Stimulated activated CD4-positive, alpha-beta T cell treated with anti-CD3 and anti-CD28 coated beads, TNF-alpha, amount 100 ng/mL, for 1 hour (primary cell): ENCODE data around the gene NF1.
"Not testable (repeated sequence)": the region's sequence is repeated elsewhere in the genome, so short reads cannot be mapped to it uniquely, and the experiment has no call there.

Source experiments
- DNase-seq, 3 donors: peaks; one replicate each; pipeline ENCODE4 v3.0.0-alpha.2; 2020; ENCODE audit warnings: low read depth in 3 of 3, low spot score in 1 of 3

The NF1 gene

DNA sequence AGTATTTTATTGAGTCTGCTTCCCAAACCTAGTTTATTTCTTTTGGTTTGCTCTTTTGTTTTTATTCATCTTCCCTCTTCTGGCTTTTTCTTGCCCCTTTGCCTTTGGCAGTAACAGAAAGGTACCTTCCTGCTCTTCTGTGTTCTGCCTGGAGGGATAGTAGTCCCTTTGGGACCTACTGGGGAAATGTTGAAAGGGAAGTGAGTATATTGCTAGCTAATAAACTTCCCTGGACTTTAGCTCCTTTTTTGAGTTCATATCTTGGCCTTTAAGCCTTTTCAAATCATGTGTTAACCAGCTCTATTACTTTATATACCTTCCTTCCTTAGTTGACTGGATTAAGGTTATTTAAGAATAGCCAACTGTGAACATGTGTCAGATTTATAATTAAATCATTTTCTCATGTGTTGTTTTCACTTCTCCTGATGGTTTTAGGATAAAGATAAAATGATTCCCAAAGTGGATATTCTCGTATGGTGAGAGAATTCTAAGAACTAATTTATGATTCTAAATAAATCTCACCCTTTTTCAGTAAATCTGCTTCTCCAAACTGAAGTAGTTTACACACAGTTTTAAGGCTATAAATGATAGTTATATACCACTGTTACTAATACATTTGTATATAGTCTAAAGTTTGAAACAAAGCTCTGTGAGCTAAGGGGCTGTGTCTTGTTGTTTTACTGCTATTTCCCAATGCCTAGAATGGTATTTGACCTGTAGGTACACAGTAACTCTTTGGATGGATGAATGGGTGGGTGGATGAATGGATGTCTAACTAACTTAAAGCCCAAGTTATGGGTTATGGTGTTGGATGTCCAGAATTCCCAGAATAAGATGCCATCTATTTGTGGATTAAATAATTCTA lies 156.6 kb downstream of the NF1 start:
- no peak for DNase-seq

DNA sequence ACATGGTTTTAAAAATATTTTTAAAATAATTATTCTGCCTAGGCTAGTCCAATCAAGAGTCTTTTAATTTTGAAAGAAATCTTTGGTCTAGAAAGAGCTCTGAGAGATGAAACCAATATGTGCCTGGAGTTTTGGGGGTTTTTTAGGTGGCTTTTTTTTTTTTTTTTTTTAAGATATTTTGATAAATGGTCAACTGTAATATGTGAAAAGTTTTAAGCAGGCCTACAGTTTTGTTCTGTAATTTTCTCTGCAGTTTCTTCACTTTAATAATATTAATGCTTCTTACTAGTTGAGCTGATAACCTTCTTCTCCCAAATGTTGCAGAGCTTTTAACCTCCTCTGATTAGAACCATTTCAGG lies 157.2 kb downstream of the NF1 start:
- DNase-seq: no peak

DNA sequence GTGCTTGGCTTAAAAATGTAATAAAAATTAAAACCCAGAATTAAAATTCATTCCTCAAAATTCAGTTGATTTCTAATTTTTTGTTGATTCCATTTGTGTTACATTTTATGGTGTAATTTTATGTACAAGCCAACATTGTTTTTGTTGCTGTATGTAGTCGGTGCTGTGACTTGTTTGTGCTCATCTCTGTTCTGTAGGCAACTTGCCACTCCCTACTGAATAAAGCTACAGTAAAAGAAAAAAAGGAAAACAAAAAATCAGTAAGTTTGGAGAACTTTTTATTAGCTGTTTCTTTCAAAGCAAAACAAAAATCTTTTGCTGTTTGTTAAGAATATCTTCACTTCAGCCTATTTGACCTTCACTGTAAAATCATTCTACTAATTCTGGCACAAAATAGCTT lies 158.0 kb downstream of the NF1 start:
- DNase-seq: no peak

DNA sequence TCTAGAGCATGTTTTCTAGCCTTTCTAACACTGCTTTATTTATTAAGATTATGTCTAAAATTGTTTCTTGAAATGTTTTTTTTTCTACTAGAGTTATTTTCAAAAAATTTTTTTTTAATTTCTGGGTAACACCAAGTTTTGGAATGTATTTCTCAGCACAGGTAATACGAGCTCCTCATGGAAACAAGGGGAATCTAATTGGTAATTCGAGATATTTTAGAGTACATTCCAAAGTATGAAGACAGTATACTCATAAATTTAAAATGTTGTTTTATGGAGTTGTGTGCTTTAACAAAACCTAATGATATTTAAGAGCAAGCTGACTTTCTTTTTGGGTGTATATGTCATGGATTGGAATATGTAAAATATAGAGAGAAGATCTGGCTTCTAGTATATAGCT lies 159.9 kb downstream of the NF1 start:
- no peak for DNase-seq

DNA sequence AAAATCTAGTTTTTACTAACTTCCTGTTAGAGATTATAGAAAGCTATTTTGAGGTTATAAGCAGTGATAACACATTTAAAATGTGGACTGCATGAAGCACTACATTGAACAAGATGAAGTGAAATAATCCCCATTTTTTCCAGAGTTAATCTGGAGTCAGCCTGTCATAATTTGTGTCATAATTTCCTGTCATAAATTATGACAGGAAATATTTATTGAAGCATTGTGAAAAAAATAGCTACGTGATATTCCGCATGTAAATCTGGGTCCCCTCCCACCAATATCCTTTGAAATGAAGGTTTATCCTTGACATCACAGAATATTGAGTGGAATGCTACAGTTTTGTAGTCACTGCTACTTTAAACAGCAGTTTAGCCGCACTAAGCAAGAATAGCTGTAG lies 162.2 kb downstream of the NF1 start:
- DNase-seq: no peak

DNA sequence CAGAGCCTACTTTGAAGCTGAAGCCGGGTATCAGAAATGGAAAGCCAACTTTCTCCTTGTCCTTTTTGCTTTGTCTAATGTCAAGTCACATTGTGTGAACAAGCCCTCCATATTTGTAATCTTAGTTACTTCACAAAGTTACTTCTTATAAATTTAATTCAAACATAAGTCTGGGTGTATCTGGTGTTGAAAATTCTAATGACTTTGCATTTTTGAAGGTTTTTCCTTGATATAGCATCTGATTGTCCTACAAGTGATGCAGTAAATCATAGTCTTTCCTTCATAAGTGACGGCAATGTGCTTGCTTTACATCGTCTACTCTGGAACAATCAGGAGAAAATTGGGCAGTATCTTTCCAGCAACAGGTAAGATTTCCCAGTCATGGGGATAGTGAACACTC lies 165.4 kb downstream of the NF1 start:
- no peak for DNase-seq

DNA sequence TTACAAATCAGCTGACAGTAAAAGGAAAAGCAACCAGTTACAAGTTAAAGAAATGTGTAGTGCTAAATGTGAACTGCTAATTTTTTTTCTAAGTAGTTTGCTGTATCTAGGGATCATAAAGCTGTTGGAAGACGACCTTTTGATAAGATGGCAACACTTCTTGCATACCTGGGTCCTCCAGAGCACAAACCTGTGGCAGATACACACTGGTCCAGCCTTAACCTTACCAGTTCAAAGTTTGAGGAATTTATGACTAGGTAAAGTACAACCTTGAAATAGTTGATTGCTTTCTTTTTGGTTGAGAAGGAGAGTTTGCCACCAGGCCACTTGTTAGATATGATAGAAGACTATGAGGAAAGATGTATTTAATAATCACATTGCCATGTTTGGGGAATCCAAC lies 166.8 kb downstream of the NF1 start:
- no peak for DNase-seq

DNA sequence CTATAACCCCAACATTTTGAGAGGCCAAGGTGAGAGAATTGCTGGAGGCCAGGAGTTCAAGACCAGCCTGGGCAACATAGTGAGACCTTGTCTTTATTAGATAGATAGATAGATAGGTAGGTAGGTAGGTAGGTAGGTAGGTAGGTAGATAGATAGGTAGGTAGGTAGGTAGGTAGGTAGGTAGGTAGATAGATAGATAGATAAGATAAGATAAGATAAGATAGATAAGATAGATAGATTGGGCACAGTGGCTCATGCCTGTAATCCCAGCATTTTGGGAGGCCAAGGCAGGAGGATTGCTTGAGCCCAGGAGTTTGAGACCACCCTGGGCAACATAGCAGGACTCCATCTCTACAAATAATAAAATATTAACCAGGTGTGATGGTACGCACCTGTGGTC lies 168.1 kb downstream of the NF1 start:
- not testable (repeated sequence) for DNase-seq

DNA sequence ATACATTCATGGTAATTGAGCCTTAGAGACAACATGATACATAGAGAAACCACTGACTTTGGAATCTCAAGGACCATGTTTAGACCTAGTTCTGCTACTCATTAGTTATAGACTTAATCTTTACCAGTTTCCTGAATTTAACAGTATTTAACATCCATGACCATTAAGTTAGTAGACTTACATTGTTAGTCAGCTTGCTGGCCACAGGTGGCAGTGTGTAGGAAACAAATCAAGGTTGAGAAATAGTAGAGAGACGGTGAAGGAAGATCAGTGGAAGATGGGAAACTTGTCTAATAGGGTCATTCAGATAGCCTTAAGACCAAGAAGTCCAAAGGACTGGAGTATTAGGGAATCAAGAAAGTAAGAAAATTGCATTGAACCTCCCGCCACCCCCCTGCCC lies 171.3 kb downstream of the NF1 start:
- no peak for DNase-seq

DNA sequence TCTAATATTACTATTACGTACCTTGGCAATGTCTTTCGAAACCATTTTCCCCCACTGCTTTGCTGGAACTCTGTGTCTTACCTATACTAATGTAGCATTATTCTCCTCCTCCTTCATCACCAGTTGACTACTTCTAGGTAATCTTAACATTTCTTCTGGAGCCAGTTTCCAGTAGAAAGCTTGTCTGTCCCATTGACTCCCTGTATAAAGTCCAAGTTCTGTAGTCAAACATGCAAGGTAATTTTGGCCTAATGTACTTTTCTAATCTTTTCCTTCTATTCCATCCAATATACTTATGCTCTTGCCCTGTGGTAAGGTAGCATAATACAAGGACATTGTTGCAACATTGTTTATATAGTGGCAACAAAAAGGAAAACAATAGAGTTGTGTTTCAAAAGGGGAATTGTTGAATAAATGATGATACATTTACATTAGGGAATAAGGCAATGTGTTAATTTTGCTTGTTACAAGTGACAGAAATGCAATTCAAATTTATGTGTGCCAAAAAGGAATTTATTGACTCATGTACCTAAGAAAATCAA lies 174.3 kb downstream of the NF1 start:
- no peak for DNase-seq

DNA sequence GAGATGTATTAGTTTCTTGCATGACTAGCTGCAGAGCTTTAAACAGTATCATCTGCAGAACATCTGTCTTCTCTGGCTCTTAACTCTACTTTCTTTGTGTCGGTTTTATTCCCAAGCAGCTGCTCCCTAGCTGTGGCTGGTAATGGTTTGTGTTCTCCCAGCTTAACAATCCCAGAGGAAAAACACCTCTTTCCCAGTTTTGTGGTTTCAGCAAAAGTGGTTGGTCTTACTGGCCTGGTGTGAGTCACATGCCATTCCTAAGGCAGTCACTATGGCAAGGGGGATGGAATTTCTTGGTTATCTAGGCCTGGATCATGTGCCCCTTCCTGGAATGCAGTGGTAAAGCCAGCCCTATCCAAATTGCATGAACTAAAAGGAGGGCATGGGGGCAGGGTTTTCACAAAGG lies 174.8 kb downstream of the NF1 start:
- DNase-seq: no peak

DNA sequence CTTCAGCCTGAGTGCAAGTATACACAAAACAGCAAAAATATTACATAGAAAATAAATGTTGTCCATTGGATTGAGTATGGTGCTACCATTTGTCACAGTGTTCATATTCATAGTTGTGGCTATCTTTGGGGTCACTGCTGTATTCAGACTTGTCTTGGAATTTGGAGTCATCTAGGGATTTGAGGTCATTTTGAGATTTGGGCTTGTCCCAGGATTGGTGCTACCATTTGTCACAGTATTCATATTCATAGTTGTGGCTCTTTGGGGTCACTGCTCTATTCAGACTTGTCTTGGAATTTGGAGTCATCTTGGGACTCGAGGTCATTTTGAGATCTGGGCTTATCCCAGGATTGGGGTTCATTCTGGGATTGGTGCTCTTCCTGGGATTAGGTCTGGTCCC lies 177.5 kb downstream of the NF1 start:
- no peak for DNase-seq

DNA sequence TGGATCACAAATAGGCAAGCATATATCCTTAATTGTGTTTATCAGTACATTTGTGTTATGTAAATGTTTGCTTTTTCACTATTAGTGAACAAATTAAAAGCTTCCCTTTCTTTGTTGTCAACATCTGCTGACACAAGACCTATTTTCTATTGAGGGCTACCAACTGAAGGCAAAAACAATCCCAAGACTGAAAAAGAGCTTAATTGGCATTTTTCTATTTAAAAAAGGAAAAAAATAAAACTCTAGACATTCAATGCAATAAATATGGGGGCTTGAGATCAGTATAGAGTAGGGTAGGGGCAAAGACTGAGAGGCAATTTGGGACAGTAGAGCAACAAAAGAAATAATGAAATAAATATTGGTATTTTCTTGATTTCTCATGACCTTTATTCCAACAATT lies 178.0 kb downstream of the NF1 start:
- no peak for DNase-seq

DNA sequence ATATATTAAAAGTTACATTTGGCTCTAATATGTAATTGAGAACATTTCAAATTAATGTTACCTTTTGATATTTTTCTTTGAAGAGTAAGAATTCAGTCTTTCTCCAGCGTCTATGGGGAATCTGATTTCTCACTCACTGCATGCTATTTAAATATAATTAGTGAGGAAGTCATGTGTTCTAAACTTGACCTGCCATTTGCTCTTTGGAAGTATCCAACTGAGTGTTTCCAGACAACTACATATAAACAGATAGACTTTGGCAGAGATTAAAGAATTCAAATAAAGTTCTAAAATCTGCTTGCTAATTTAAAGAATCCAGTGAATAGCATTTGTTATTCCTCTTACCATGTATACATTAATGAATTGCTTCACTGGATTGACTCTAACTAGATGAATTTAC lies 178.7 kb downstream of the NF1 start:
- DNase-seq: no peak

DNA sequence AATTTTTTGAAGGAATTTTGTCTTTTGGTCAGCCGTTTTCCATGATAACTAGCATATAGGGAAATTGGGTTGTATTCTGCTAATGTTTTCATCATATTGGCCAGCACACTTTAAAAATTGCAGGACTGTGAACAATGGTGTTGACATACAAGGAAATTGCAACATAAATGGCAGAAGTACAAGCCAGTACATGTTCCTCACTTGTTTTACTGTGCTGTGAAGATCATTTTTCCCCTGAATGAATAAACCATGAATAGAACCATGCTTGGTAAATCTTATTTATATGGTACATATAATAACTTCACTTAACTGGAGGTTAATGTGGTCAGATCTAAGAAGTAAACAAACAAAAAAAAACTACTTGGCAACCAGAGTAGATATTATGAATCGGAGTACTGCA lies 179.5 kb downstream of the NF1 start:
- no peak for DNase-seq

DNA sequence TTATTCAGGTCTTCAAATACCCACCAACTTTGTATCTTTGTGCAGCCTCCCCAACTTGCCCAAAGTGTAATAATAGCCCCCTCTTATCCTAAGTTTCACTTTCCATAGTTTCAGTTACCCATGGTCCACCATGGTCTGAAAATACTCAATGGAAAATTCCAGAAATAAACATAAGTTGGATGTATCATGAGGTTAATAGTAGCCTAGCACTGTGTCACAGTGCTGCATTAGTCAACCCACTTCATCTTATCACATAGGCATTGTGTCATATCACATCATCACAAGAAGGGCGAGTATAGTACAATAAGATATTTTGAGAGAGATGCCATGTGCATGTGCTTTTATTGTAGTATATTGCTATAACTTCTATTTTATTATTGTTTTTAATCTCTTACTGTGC lies 180.3 kb downstream of the NF1 start:
- DNase-seq: no peak

DNA sequence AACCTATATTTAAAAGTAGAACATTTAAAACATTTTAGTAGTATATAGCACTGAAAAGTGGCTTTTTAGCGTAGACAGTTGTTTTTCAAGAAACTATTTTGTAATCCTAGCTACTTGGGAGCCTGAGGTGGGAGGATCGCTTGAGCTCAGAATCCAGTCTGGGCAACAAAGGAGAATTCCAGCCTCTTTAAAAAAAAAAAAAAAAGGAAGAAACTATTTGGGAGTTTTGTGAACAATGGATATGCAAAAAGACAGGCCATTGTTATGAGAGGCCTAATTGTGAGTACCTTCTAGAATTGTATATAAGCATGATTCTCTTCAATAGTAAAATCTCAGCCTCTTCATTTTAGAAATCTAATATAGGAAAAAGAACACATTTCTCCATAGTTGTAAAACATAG lies 184.6 kb downstream of the NF1 start:
- no peak for DNase-seq

DNA sequence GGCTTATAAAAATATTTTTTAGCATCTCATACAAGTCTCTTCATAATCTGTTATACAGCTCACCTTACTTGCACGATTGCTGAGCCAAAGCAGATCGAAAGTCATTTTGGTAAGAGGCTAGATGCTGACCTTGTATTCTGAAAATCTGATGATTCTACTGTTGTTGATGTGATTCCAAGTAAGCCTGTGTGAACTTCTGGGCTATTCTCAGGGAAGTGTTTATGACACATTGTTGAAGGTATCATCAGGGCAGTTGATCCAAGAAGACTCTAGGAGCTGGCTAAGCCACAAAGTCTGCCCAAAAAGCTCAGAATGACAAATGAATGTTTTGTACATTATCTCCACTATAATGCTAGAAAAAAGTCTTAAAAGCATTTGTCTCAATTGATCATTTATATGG lies 186.3 kb downstream of the NF1 start:
- no peak for DNase-seq

DNA sequence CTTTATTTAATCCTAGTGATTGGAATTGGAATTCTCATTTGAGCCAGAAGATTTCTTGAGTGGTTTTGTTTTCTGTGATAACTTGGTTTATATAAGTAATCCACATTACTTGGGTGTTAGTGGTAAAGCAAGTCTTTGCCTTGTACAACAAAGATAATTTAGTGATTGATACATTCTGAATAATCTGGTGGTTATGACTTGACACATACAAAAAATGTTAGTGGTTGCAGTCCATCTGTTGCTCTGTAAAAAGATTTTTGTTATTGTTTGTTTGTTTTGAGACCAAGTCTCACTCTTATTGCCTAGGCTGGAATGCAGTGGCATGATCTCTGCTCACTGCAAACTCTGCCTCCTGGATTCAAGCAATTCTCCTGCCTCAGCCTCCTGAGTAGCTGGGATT lies 189.1 kb downstream of the NF1 start:
- no peak for DNase-seq

DNA sequence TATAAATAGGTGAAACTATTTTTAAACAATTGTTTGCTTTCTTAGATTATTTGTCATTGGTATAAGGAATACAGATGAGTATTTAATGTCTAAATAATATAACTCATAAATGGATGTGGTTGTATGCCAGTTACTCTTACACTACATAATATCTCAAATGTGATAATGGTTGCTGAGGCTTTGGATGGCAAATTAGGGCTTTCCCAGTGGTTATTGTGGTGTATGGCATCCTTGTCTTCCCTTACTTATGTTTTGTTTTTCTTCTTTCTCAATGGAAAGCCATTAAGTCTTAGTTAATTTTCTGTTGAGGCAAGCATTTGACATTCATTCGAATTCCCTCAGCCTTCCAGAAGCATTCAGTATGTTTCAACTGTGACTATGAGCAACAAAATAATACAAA lies 191.8 kb downstream of the NF1 start:
- DNase-seq: no peak

DNA sequence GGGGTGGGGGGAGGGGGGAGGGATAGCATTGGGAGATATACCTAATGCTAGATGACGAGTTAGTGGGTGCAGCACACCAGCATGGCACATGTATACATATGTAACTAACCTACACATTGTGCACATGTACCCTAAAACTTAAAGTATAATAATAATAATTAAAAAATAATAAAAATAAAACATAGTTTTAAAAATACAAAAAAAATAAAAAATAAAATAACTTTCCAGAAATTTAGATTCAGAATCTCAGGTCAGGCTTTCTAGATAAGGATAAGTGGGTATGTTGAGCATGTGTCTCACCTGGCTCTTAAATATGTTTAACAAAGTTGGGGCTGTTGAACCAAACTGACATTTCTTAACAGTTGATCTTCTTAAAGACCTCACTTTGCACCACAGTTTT lies 193.2 kb downstream of the NF1 start:
- DNase-seq: not testable (repeated sequence)

DNA sequence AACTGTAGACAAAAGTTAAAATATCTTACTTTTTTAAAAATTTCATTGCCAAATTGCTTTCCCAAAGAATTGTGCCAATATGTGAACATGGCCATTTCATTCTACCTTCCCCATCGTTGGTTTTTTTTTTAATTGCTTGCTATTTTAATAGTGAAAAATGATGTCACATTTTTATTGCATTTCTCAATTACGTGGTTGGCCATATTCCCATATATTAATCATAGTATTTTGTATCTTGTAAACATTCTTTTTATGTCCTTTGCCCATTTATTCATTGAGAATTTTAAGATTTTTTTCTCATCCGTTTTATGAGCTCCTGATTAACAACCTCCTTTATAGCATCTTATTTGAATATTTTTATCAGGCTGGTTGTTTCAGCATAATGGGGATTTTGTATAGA lies 195.0 kb downstream of the NF1 start:
- no peak for DNase-seq

DNA sequence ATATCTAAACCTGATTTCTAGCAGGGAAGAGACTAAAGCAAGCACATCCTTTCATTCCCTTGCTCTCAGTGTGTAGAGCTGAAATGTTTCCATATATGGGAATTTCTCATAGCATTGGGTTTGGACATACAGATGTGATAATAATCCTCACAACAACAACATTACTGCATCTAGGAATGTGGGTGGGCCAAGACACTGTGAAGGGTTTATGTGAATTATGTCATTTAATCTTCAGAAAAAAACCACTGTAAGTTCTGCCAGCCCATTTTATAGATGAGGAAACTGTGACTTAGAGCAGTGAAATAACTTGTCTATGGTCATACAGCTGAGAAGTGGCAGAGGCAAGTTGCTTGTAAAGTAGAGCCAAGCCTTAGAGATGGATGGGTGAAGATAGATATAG lies 197.0 kb downstream of the NF1 start:
- no peak for DNase-seq
